Measurements from ENCODE around the gene CREB1. TPM values are rescaled to one million over a fixed set of nuclear protein-coding genes. Genes with fewer than 3 reads are reported as not detected.

Gene CREB1
- total and polyA plus RNA-seq, 12 donors, result 3.2 to 77.8 (median 41.3) TPM

- H3K27me3 ChIP-seq, result no peaks in the 10 kb centered on the region
- 95 to 96% (median 95%) methylated on average over 1 of the region's 1 CpG for WGBS, 4 donors
- H3K36me3 ChIP-seq (replicated peaks in 1 of 2), result no peaks in the 10 kb centered on the region
- intact Hi-C loops (cut with DNase I), result loop anchor here in 1 of 2 donors (10.0 kb wide), 1 partner anchor 102 kb away; the partner anchor contains the start of gene METTL21A
- H3K9me3 ChIP-seq (replicated peaks in 1 of 3), result no peaks in the 10 kb centered on the region
- no peak overlapping the region for H3K27ac ChIP-seq
- H3K4me3 ChIP-seq, result no peak overlapping the region
- no peak for DNase-seq
- H3K4me1 ChIP-seq (replicated peaks in 1 of 2), result no peaks in the 10 kb centered on the region
- TF ChIP-seq POLR2A (IDR thresholded peaks at IDR 0.05), result no peak
- no peak for TF ChIP-seq CTCF (IDR thresholded peaks at IDR 0.05)
Observed at GRCh38 chr2:207523005-207523404, 6.8 kb upstream of the CREB1 start.

- Histone ChIP-seq H3K4me1 (replicated peaks in 1 of 2) (no peaks in the 10 kb centered on the region), H3K4me3 (no peak overlapping the region), H3K36me3 (replicated peaks in 1 of 2) (no peaks in the 10 kb centered on the region), H3K27ac (no peak overlapping the region), H3K9me3 (replicated peaks in 1 of 3) (no peaks in the 10 kb centered on the region), H3K27me3 (no peaks in the 10 kb centered on the region)
- intact Hi-C loops (cut with DNase I), result loop anchor here in 1 of 2 donors (10.0 kb wide), 1 partner anchor 100 kb away; the partner anchor contains the start of gene METTL21A
- DNase-seq, result no peak
- WGBS, 4 donors, result 38 to 67% (median 51%) methylated on average over 1 of the region's 1 CpG
- no peak for TF ChIP-seq POLR2A (IDR thresholded peaks at IDR 0.05)
- TF ChIP-seq CTCF (IDR thresholded peaks at IDR 0.05), result no peak
Observed at GRCh38 chr2:207525296-207525695, 4.5 kb upstream of the CREB1 start.

- intact Hi-C loops (cut with DNase I), result loop anchor here in 1 of 2 donors (10.0 kb wide), 1 partner anchor 96 kb away; the partner anchor contains the start of gene METTL21A
- Histone ChIP-seq H3K27ac (peak overlapping the region in 4 of 5 donors; percentile 93 to 98 (median 98)), H3K4me1 (replicated peaks in 1 of 2) (peaks cover 7 to 25% of the 10 kb centered on the region in 2 donors), H3K36me3 (replicated peaks in 1 of 2) (no peaks in the 10 kb centered on the region), H3K27me3 (no peaks in the 10 kb centered on the region), H3K9me3 (replicated peaks in 1 of 3) (no peaks in the 10 kb centered on the region), H3K4me3 (peak overlapping the region in 3 of 4 donors; percentile 1 to 91 (median 68))
- DNase-seq, result peak in 4 of 7 donors; percentile 31 to 72 (median 52)
- TF ChIP-seq CTCF (IDR thresholded peaks at IDR 0.05) (peak in 2 of 6 experiments; percentile 7 to 14), POLR2A (IDR thresholded peaks at IDR 0.05) (no peak)
- 1 to 3% (median 2%) methylated on average over 4 to 17 of the region's 17 CpGs for WGBS, 4 donors
Observed at GRCh38 chr2:207528980-207529329, 807 bp upstream of the CREB1 start.

- Histone ChIP-seq H3K36me3 (replicated peaks in 1 of 2) (no peaks in the 10 kb centered on the region), H3K4me3 (peak overlapping the region in 3 of 4 donors; percentile 35 to 91 (median 68)), H3K4me1 (replicated peaks in 1 of 2) (peaks cover 7 to 37% of the 10 kb centered on the region in 2 donors), H3K9me3 (replicated peaks in 1 of 3) (no peaks in the 10 kb centered on the region), H3K27me3 (no peaks in the 10 kb centered on the region), H3K27ac (peak overlapping the region; percentile 75 to 98 (median 97))
- WGBS, 4 donors, result 0 to 1% (median 0%) methylated on average over 10 to 89 of the region's 93 CpGs
- TF ChIP-seq CTCF (IDR thresholded peaks at IDR 0.05), result no peak
- TF ChIP-seq POLR2A (IDR thresholded peaks at IDR 0.05), result peak; percentile 33 to 54
- DNase-seq, result peak; percentile 59 to 73 (median 62)
- intact Hi-C loops (cut with DNase I), result loop anchor here in 1 of 2 donors (10.0 kb wide), 1 partner anchor 94 kb away; the partner anchor contains the start of gene METTL21A
Observed at GRCh38 chr2:207530160-207531031, 634 bp downstream of the CREB1 start.

Data from adrenal gland (tissue), 12 donors.